HEK293 (cell line): ENCODE results near the gene AVEN.

ENCODE experiments used
- CTCF ChIA-PET: fragments of 350-600 bp; formaldehyde crosslinking; extraction: SDS; loops from one replicate; lab custom pipeline; 2021; ENCODE audit warnings: antibody characterized with exemption; lab: Yijun Ruan, JAX
- POLR2A ChIA-PET: fragments of 300-600 bp; formaldehyde crosslinking; extraction: SDS; loops from one replicate; lab custom pipeline; 2020; ENCODE audit warnings: antibody characterized with exemption, inconsistent platforms; lab: Yijun Ruan, JAX
- H3K27ac ChIP-seq: fragments of 200-500 bp; sonication (Bioruptor generic); 2 replicates; pipeline ENCODE4 v1.5.1; 2014; ENCODE audit warnings: low read depth, low read length, control low read depth, inconsistent platforms; ENCODE audit errors: extremely low read depth
- H3K36me3 ChIP-seq, 2 experiments: fragments of 200-500 bp in 1 of 2; sonication (Bioruptor generic) in 1 of 2; 1 replicate in 1 of 2; 2 replicates in 1 of 2; pipeline ENCODE4 v1.5.1; 2014 to 2017; ENCODE audit warnings: inconsistent platforms in 2 of 2, low read length in 2 of 2; ENCODE audit not compliant: control insufficient read depth in 2 of 2, insufficient read depth in 1 of 2
- H3K4me1 ChIP-seq: fragments of 200-500 bp; sonication (Bioruptor generic); 2 replicates; pipeline ENCODE4 v1.5.1; 2014; ENCODE audit warnings: mild to moderate bottlenecking, low read length, inconsistent platforms; ENCODE audit not compliant: control insufficient read depth, insufficient read depth
- H3K4me3 ChIP-seq: 2 replicates; pipeline ENCODE4 v1.5.1; 2011; ENCODE audit warnings: low read depth, mild to moderate bottlenecking, control low read depth, low read length, moderate library complexity
- H3K9me3 ChIP-seq: fragments of 200-500 bp; sonication (Bioruptor generic); 2 replicates; pipeline ENCODE4 v1.5.1; 2014; ENCODE audit warnings: low read depth, low read length, inconsistent platforms; ENCODE audit not compliant: control insufficient read depth, insufficient read depth
- KLF7 ChIP-seq: fragments of 450-650 bp; formaldehyde crosslinking; IDR thresholded peaks from 2 replicates; pipeline ENCODE4 v1.5.1; 2016; ENCODE audit warnings: missing biosample characterization, missing genetic modification characterization, borderline replicate concordance
- PRDM4 ChIP-seq: fragments of 450-650 bp; formaldehyde crosslinking; IDR thresholded peaks from 2 replicates; pipeline ENCODE4 v1.5.1; 2017; ENCODE audit warnings: missing biosample characterization, missing genetic modification characterization
- PRDM6 ChIP-seq: fragments of 450-650 bp; formaldehyde crosslinking; IDR thresholded peaks from 2 replicates; pipeline ENCODE4 v1.5.1; 2017; ENCODE audit warnings: missing biosample characterization, missing genetic modification characterization
- ZBTB11 ChIP-seq: fragments of 450-650 bp; formaldehyde crosslinking; conservative IDR thresholded peaks from 2 replicates; pipeline ENCODE4 v1.5.1; 2016; ENCODE audit warnings: low read depth, missing biosample characterization, missing genetic modification characterization
- ZBTB21 ChIP-seq: fragments of 450-650 bp; formaldehyde crosslinking; IDR thresholded peaks from 2 replicates; pipeline ENCODE4 v1.5.1; 2017; ENCODE audit warnings: missing biosample characterization, missing genetic modification characterization
- ZFP41 ChIP-seq: fragments of 450-650 bp; formaldehyde crosslinking; IDR thresholded peaks from 2 replicates; pipeline ENCODE4 v1.5.1; 2016; ENCODE audit warnings: missing biosample characterization, missing genetic modification characterization, borderline replicate concordance
- ZNF114 ChIP-seq: fragments of 450-650 bp; formaldehyde crosslinking; IDR thresholded peaks from 2 replicates; pipeline ENCODE4 v1.5.0; 2017; ENCODE audit warnings: missing biosample characterization, missing genetic modification characterization
- ZNF140 ChIP-seq: fragments of 450-650 bp; formaldehyde crosslinking; IDR thresholded peaks from 2 replicates; pipeline ENCODE4 v1.5.1; 2016; ENCODE audit warnings: missing biosample characterization, missing genetic modification characterization
- ZNF221 ChIP-seq: fragments of 450-650 bp; formaldehyde crosslinking; IDR thresholded peaks from 2 replicates; pipeline ENCODE4 v1.5.1; 2017; ENCODE audit warnings: missing biosample characterization, missing genetic modification characterization, borderline replicate concordance
- ZNF23 ChIP-seq: fragments of 450-650 bp; formaldehyde crosslinking; IDR thresholded peaks from 2 replicates; pipeline ENCODE4 v1.5.1; 2016; ENCODE audit warnings: missing biosample characterization, missing genetic modification characterization, borderline replicate concordance
- ZNF423 ChIP-seq: fragments of 450-650 bp; formaldehyde crosslinking; IDR thresholded peaks from 2 replicates; pipeline ENCODE4 v1.5.1; 2016; ENCODE audit warnings: missing biosample characterization, missing genetic modification characterization
- ZNF561 ChIP-seq: fragments of 450-650 bp; IDR thresholded peaks from 2 replicates; pipeline ENCODE4 v1.5.1; 2018; ENCODE audit warnings: missing biosample characterization, missing genetic modification characterization, borderline replicate concordance
- ZNF571 ChIP-seq: fragments of 450-650 bp; formaldehyde crosslinking; IDR thresholded peaks from 2 replicates; pipeline ENCODE4 v1.5.0; 2017; ENCODE audit warnings: missing biosample characterization, missing genetic modification characterization
- ZNF580 ChIP-seq: fragments of 450-650 bp; formaldehyde crosslinking; IDR thresholded peaks from 2 replicates; pipeline ENCODE4 v1.5.1; 2016; ENCODE audit warnings: missing biosample characterization, missing genetic modification characterization
- ZNF585B ChIP-seq: fragments of 450-650 bp; formaldehyde crosslinking; IDR thresholded peaks from 2 replicates; pipeline ENCODE4 v1.5.1; 2016; ENCODE audit warnings: missing biosample characterization, missing genetic modification characterization
- ZNF654 ChIP-seq: fragments of 450-650 bp; formaldehyde crosslinking; IDR thresholded peaks from 2 replicates; pipeline ENCODE4 v1.5.1; 2016; ENCODE audit warnings: low read depth, missing biosample characterization, missing genetic modification characterization
- ZNF664 ChIP-seq: fragments of 450-650 bp; formaldehyde crosslinking; IDR thresholded peaks from 2 replicates; pipeline ENCODE4 v1.5.1; 2016; ENCODE audit warnings: missing biosample characterization, missing genetic modification characterization
- ZNF670 ChIP-seq: fragments of 450-650 bp; formaldehyde crosslinking; IDR thresholded peaks from 2 replicates; pipeline ENCODE4 v1.5.1; 2016; ENCODE audit warnings: missing biosample characterization, missing genetic modification characterization, low read depth
- ZNF701 ChIP-seq: fragments of 450-650 bp; formaldehyde crosslinking; IDR thresholded peaks from 2 replicates; pipeline ENCODE4 v1.5.1; 2016; ENCODE audit warnings: missing biosample characterization, missing genetic modification characterization
- ZNF707 ChIP-seq: fragments of 450-650 bp; formaldehyde crosslinking; IDR thresholded peaks from 2 replicates; pipeline ENCODE4 v1.5.1; 2016; ENCODE audit warnings: missing biosample characterization, missing genetic modification characterization
- ZNF76 ChIP-seq: fragments of 450-650 bp; formaldehyde crosslinking; IDR thresholded peaks from 2 replicates; pipeline ENCODE4; 2016; ENCODE audit warnings: low read depth, missing biosample characterization, missing genetic modification characterization, borderline replicate concordance
- TF ChIP-seq, protein P1 (sequence below): fragments of 450-650 bp; formaldehyde crosslinking; optimal IDR thresholded peaks from 2 replicates; pipeline ENCODE3; 2016; ENCODE audit warnings: missing biosample characterization, mild to moderate bottlenecking, missing genetic modification characterization
- TF ChIP-seq, protein P2 (sequence below): fragments of 450-650 bp; formaldehyde crosslinking; IDR thresholded peaks from 2 replicates; pipeline ENCODE4 v1.5.1; 2016; ENCODE audit warnings: missing biosample characterization, missing genetic modification characterization

The AVEN gene

GRCh38 chr15:33848011-33848410, 191.0 kb downstream of the AVEN start:
- Histone ChIP-seq H3K9me3 (no peaks in the 10 kb centered on the region), H3K4me1 (no peaks in the 10 kb centered on the region), H3K36me3 (no peaks in the 10 kb centered on the region), H3K4me3 (no peak overlapping the region), H3K27ac (no peak overlapping the region)
- CTCF ChIA-PET: interaction anchor here (0.6 kb wide), 1 partner anchor 197 kb away, joined by 4 read pairs; no protein-coding TSS in a partner anchor
- TF ChIP-seq ZFP41 (tag by site-specific recombination): no peak
- TF ChIP-seq ZBTB11 (tag by site-specific recombination): no peak
- no peak for TF ChIP-seq ZNF707 (tag by site-specific recombination)
- TF ChIP-seq ZNF140 (tag by site-specific recombination): no peak
- no peak for TF ChIP-seq ZNF580 (tag by site-specific recombination)
- TF ChIP-seq ZNF23 (tag by site-specific recombination): no peak
- no peak for TF ChIP-seq ZNF585B (tag by site-specific recombination)
- no peak for TF ChIP-seq ZNF561
- no peak for TF ChIP-seq PRDM4
- no peak for TF ChIP-seq ZNF423 (tag by site-specific recombination)
- no peak for TF ChIP-seq ZNF571 (tag by site-specific recombination)
- no peak for TF ChIP-seq ZNF76 (tag by site-specific recombination)
- TF ChIP-seq ZNF654 (tag by site-specific recombination): no peak
- TF ChIP-seq, protein P1, sequence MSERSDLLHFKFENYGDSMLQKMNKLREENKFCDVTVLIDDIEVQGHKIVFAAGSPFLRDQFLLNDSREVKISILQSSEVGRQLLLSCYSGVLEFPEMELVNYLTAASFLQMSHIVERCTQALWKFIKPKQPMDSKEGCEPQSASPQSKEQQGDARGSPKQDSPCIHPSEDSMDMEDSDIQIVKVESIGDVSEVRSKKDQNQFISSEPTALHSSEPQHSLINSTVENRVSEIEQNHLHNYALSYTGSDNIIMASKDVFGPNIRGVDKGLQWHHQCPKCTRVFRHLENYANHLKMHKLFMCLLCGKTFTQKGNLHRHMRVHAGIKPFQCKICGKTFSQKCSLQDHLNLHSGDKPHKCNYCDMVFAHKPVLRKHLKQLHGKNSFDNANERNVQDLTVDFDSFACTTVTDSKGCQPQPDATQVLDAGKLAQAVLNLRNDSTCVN (tag by site-specific recombination): no peak
- no peak for TF ChIP-seq KLF7 (tag by site-specific recombination)
- TF ChIP-seq ZNF664 (tag by site-specific recombination): no peak
- no peak for TF ChIP-seq ZBTB21 (tag by site-specific recombination)
- POLR2A ChIA-PET: no interaction called here

DNA sequence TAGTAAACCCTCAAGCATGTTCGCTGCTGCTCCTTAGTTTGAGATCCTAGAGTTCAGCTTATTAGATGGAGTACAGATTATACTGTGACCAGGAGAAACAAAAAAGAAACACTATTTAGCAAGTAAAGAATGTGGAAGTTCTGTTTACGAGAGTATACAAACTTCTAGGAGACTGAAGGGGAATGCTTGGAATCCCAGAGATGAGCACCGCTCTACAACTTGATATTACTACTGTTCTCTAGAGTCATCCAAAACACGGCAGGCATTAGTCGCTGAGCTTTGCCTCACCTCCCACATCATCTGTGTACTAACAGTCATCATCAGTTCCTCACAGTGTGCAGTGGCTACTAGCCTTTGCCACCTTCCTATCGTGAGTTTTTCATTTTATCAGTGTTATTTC, 192.1 kb downstream of the AVEN start:
- ChIA-PET CTCF (no interaction called here), POLR2A (no interaction called here)
- H3K4me1 ChIP-seq: no peaks in the 10 kb centered on the region
- no peaks in the 10 kb centered on the region for H3K9me3 ChIP-seq
- H3K27ac ChIP-seq: no peak overlapping the region
- TF ChIP-seq PRDM6 (no peak), ZNF114 (tag by site-specific recombination) (no peak), ZNF701 (no peak), ZNF423 (tag by site-specific recombination) (no peak), ZNF221 (tag by site-specific recombination) (no peak), ZNF670 (tag by site-specific recombination) (no peak)
- TF ChIP-seq, protein P2, sequence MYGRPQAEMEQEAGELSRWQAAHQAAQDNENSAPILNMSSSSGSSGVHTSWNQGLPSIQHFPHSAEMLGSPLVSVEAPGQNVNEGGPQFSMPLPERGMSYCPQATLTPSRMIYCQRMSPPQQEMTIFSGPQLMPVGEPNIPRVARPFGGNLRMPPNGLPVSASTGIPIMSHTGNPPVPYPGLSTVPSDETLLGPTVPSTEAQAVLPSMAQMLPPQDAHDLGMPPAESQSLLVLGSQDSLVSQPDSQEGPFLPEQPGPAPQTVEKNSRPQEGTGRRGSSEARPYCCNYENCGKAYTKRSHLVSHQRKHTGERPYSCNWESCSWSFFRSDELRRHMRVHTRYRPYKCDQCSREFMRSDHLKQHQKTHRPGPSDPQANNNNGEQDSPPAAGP (tag by site-specific recombination): no peak
- no peak overlapping the region for H3K4me3 ChIP-seq
- no peaks in the 10 kb centered on the region for H3K36me3 ChIP-seq
